HEK293 (cell line): ENCODE data around the gene GSG1L.

Experiments
- CTCF ChIA-PET: fragments of 350-600 bp; formaldehyde crosslinking; extraction: SDS; loops from one replicate; lab custom pipeline; 2021; ENCODE audit warnings: antibody characterized with exemption; lab: Yijun Ruan, JAX
- POLR2A ChIA-PET: fragments of 300-600 bp; formaldehyde crosslinking; extraction: SDS; loops from one replicate; lab custom pipeline; 2020; ENCODE audit warnings: antibody characterized with exemption, inconsistent platforms; lab: Yijun Ruan, JAX
- H3K27ac ChIP-seq: fragments of 200-500 bp; sonication (Bioruptor generic); 2 replicates; pipeline ENCODE4 v1.5.1; 2014; ENCODE audit warnings: low read depth, low read length, control low read depth, inconsistent platforms; ENCODE audit errors: extremely low read depth
- H3K36me3 ChIP-seq, 2 experiments: fragments of 200-500 bp in 1 of 2; sonication (Bioruptor generic) in 1 of 2; 1 replicate in 1 of 2; 2 replicates in 1 of 2; pipeline ENCODE4 v1.5.1; 2014 to 2017; ENCODE audit warnings: inconsistent platforms in 2 of 2, low read length in 2 of 2; ENCODE audit not compliant: control insufficient read depth in 2 of 2, insufficient read depth in 1 of 2
- H3K4me1 ChIP-seq: fragments of 200-500 bp; sonication (Bioruptor generic); 2 replicates; pipeline ENCODE4 v1.5.1; 2014; ENCODE audit warnings: mild to moderate bottlenecking, low read length, inconsistent platforms; ENCODE audit not compliant: control insufficient read depth, insufficient read depth
- H3K4me3 ChIP-seq: 2 replicates; pipeline ENCODE4 v1.5.1; 2011; ENCODE audit warnings: low read depth, mild to moderate bottlenecking, control low read depth, low read length, moderate library complexity
- H3K9me3 ChIP-seq: fragments of 200-500 bp; sonication (Bioruptor generic); 2 replicates; pipeline ENCODE4 v1.5.1; 2014; ENCODE audit warnings: low read depth, low read length, inconsistent platforms; ENCODE audit not compliant: control insufficient read depth, insufficient read depth
- PBX3 ChIP-seq: sonication (generic); formaldehyde crosslinking; IDR thresholded peaks from 2 replicates; pipeline ENCODE4 v1.8.1; 2022; ENCODE audit warnings: mild to moderate bottlenecking, moderate library complexity, missing genetic modification reagents
- ZBTB6 ChIP-seq: fragments of 450-650 bp; formaldehyde crosslinking; IDR thresholded peaks from 2 replicates; pipeline ENCODE4 v1.5.1; 2017; ENCODE audit warnings: missing biosample characterization, missing genetic modification characterization
- ZBTB8A ChIP-seq: fragments of 450-650 bp; formaldehyde crosslinking; IDR thresholded peaks from 2 replicates; pipeline ENCODE4 v1.5.1; 2016; ENCODE audit warnings: missing biosample characterization, missing genetic modification characterization
- ZFP69B ChIP-seq: fragments of 450-650 bp; formaldehyde crosslinking; IDR thresholded peaks from 2 replicates; pipeline ENCODE4 v1.5.1; 2016; ENCODE audit warnings: missing biosample characterization, missing genetic modification characterization
- ZNF133 ChIP-seq: fragments of 450-650 bp; formaldehyde crosslinking; IDR thresholded peaks from 2 replicates; pipeline ENCODE4 v1.5.1; 2016; ENCODE audit warnings: missing biosample characterization, missing genetic modification characterization
- ZNF157 ChIP-seq: fragments of 450-650 bp; formaldehyde crosslinking; IDR thresholded peaks from 2 replicates; pipeline ENCODE4 v1.5.1; 2016; ENCODE audit warnings: missing biosample characterization, missing genetic modification characterization
- ZNF184 ChIP-seq: fragments of 450-650 bp; IDR thresholded peaks from 2 replicates; pipeline ENCODE4 v1.5.1; 2018; ENCODE audit warnings: missing biosample characterization, mild to moderate bottlenecking, missing genetic modification characterization
- ZNF211 ChIP-seq: fragments of 450-650 bp; formaldehyde crosslinking; IDR thresholded peaks from 2 replicates; pipeline ENCODE4 v1.5.1; 2016; ENCODE audit warnings: low read depth, missing biosample characterization, missing genetic modification characterization
- ZNF292 ChIP-seq: fragments of 450-650 bp; formaldehyde crosslinking; IDR thresholded peaks from 2 replicates; pipeline ENCODE4 v1.5.1; 2016; ENCODE audit warnings: low read depth, missing biosample characterization, missing genetic modification characterization, borderline replicate concordance
- ZNF350 ChIP-seq: fragments of 450-650 bp; formaldehyde crosslinking; IDR thresholded peaks from 2 replicates; pipeline ENCODE4 v1.5.0; 2017; ENCODE audit warnings: missing biosample characterization, mild to moderate bottlenecking, missing genetic modification characterization
- ZNF362 ChIP-seq: fragments of 450-650 bp; formaldehyde crosslinking; IDR thresholded peaks from 2 replicates; pipeline ENCODE4 v1.5.1; 2016; ENCODE audit warnings: missing biosample characterization, missing genetic modification characterization
- ZNF521 ChIP-seq: fragments of 450-650 bp; formaldehyde crosslinking; IDR thresholded peaks from 2 replicates; pipeline ENCODE4 v1.5.1; 2017; ENCODE audit warnings: missing biosample characterization, mild to moderate bottlenecking, missing genetic modification characterization
- ZNF555 ChIP-seq: fragments of 450-650 bp; formaldehyde crosslinking; conservative IDR thresholded peaks from 2 replicates; pipeline ENCODE4 v1.5.1; 2017; ENCODE audit warnings: missing biosample characterization, mild to moderate bottlenecking, missing genetic modification characterization, inconsistent platforms
- ZNF658 ChIP-seq: fragments of 450-650 bp; formaldehyde crosslinking; IDR thresholded peaks from 2 replicates; pipeline ENCODE4; 2016; ENCODE audit warnings: missing biosample characterization, missing genetic modification characterization
- ZNF660 ChIP-seq: fragments of 450-650 bp; IDR thresholded peaks from 2 replicates; pipeline ENCODE4 v1.5.1; 2018; ENCODE audit warnings: missing biosample characterization, mild to moderate bottlenecking, missing genetic modification characterization
- ZSCAN30 ChIP-seq: fragments of 450-650 bp; IDR thresholded peaks from 2 replicates; pipeline ENCODE4 v1.5.1; 2018; ENCODE audit warnings: missing biosample characterization, mild to moderate bottlenecking, missing genetic modification characterization, moderate library complexity
- ZXDB ChIP-seq: fragments of 450-650 bp; formaldehyde crosslinking; IDR thresholded peaks from 2 replicates; pipeline ENCODE4 v1.5.1; 2016; ENCODE audit warnings: missing biosample characterization, missing genetic modification characterization
- TF ChIP-seq, protein P1 (sequence below): fragments of 450-650 bp; formaldehyde crosslinking; IDR thresholded peaks from 2 replicates; pipeline ENCODE4 v1.5.1; 2016; ENCODE audit warnings: missing biosample characterization, missing genetic modification characterization
- TF ChIP-seq, protein P2 (sequence below): fragments of 450-650 bp; formaldehyde crosslinking; IDR thresholded peaks from 2 replicates; pipeline ENCODE4 v1.5.1; 2016; ENCODE audit warnings: missing biosample characterization, missing genetic modification characterization, low read depth

GSG1L gene

GRCh38 chr16:27901956-27902355 lies 161.6 kb downstream of the GSG1L start:
- H3K27ac ChIP-seq = no peak overlapping the region
- no peak for TF ChIP-seq ZNF660
- TF ChIP-seq ZBTB6 = no peak
- no peaks in the 10 kb centered on the region for H3K9me3 ChIP-seq
- H3K4me1 ChIP-seq = no peaks in the 10 kb centered on the region
- ChIA-PET POLR2A (no interaction called here), CTCF (no interaction called here)
- H3K4me3 ChIP-seq = no peak overlapping the region
- no peaks in the 10 kb centered on the region for H3K36me3 ChIP-seq

DNA sequence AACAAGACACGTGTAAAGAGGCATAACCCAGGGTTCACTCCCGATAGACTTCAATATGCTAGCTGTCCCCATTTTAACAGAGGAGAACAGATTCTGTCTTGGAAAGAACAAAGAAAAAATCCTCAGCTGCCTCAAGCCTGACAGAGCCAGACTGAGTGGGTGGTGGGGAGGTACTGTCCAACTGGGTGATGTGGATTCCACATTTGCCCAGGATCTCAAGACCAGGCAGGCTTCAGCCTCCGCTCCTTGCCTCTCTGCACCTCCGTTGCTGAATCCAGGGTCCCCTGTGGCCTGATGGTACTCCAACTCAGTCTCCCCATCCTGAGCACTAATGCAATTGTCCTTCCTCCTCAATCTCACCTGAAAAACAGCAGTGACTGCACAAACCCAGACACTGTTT lies 163.8 kb downstream of the GSG1L start:
- CTCF ChIA-PET = interaction anchor here (0.6 kb wide), 1 partner anchor 649 kb away, joined by 3 read pairs; no protein-coding TSS in a partner anchor
- H3K4me1 ChIP-seq = no peaks in the 10 kb centered on the region
- no peaks in the 10 kb centered on the region for H3K36me3 ChIP-seq
- no peak overlapping the region for H3K4me3 ChIP-seq
- H3K27ac ChIP-seq = no peak overlapping the region
- no peaks in the 10 kb centered on the region for H3K9me3 ChIP-seq
- POLR2A ChIA-PET = no interaction called here
- TF ChIP-seq ZNF292 (tag by site-specific recombination) = no peak
- TF ChIP-seq ZNF555 (tag by site-specific recombination) = no peak
- TF ChIP-seq ZNF658 (tag by site-specific recombination) = no peak
- no peak for TF ChIP-seq ZNF184 (tag by site-specific recombination)

GRCh38 chr16:27894386-27894785 lies 169.1 kb downstream of the GSG1L start:
- no peak overlapping the region for H3K4me3 ChIP-seq
- TF ChIP-seq ZNF157 (no peak), ZNF211 (tag by site-specific recombination) (no peak), ZBTB8A (tag by site-specific recombination) (no peak), ZFP69B (tag by site-specific recombination) (no peak), ZNF133 (no peak), ZNF362 (tag by site-specific recombination) (no peak), ZXDB (tag by site-specific recombination) (no peak)
- TF ChIP-seq, protein P1, sequence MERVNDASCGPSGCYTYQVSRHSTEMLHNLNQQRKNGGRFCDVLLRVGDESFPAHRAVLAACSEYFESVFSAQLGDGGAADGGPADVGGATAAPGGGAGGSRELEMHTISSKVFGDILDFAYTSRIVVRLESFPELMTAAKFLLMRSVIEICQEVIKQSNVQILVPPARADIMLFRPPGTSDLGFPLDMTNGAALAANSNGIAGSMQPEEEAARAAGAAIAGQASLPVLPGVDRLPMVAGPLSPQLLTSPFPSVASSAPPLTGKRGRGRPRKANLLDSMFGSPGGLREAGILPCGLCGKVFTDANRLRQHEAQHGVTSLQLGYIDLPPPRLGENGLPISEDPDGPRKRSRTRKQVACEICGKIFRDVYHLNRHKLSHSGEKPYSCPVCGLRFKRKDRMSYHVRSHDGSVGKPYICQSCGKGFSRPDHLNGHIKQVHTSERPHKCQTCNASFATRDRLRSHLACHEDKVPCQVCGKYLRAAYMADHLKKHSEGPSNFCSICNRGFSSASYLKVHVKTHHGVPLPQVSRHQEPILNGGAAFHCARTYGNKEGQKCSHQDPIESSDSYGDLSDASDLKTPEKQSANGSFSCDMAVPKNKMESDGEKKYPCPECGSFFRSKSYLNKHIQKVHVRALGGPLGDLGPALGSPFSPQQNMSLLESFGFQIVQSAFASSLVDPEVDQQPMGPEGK (tag by site-specific recombination) = no peak
- TF ChIP-seq, all 188 proteins: peak for 0
- POLR2A ChIA-PET = no interaction called here
- Histone ChIP-seq H3K9me3 (no peaks in the 10 kb centered on the region), H3K36me3 (no peaks in the 10 kb centered on the region), H3K27ac (no peak overlapping the region), H3K4me1 (no peaks in the 10 kb centered on the region)
- CTCF ChIA-PET = no interaction called here

GRCh38 chr16:27892879-27893278 lies 170.6 kb downstream of the GSG1L start:
- H3K36me3 ChIP-seq = no peaks in the 10 kb centered on the region
- ChIA-PET CTCF (no interaction called here), POLR2A (no interaction called here)
- no peaks in the 10 kb centered on the region for H3K4me1 ChIP-seq
- H3K9me3 ChIP-seq = no peaks in the 10 kb centered on the region
- no peak overlapping the region for H3K27ac ChIP-seq
- no peak overlapping the region for H3K4me3 ChIP-seq
- TF ChIP-seq ZNF521 (tag by site-specific recombination) (no peak), ZSCAN30 (tag by site-specific recombination) (no peak), ZNF350 (tag by site-specific recombination) (no peak), PBX3 (CRISPR knock-in tag) (no peak)
- TF ChIP-seq, protein P2, sequence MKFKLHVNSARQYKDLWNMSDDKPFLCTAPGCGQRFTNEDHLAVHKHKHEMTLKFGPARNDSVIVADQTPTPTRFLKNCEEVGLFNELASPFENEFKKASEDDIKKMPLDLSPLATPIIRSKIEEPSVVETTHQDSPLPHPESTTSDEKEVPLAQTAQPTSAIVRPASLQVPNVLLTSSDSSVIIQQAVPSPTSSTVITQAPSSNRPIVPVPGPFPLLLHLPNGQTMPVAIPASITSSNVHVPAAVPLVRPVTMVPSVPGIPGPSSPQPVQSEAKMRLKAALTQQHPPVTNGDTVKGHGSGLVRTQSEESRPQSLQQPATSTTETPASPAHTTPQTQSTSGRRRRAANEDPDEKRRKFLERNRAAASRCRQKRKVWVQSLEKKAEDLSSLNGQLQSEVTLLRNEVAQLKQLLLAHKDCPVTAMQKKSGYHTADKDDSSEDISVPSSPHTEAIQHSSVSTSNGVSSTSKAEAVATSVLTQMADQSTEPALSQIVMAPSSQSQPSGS (tag by site-specific recombination) = no peak
